Hepatocyte (in vitro differentiated cells): ENCODE data around the gene KXD1. TPM values are rescaled to one million over a fixed set of nuclear protein-coding genes. Genes with fewer than 3 reads are reported as not detected.

Source experiments
- DNase-seq: peaks from one replicate; pipeline ENCODE4 v3.0.0-alpha.2; 2016; ENCODE audit warnings: low spot score
- H2AFZ ChIP-seq: fragments of 200-600 bp; sonication (generic); 2 replicates; pipeline ENCODE4 v1.6.0; 2016; ENCODE audit warnings: antibody characterized with exemption, mild to moderate bottlenecking
- H3K27ac ChIP-seq: fragments of 200-600 bp; sonication (generic); 2 replicates; pipeline ENCODE4 v1.5.1; 2016; ENCODE audit warnings: mild to moderate bottlenecking
- H3K27me3 ChIP-seq: fragments of 200-600 bp; sonication (generic); 2 replicates; pipeline ENCODE4 v1.6.1; 2016
- H3K36me3 ChIP-seq: fragments of 200-600 bp; sonication (generic); replicated peaks from 2 replicates; pipeline ENCODE4 v1.5.1; 2016; ENCODE audit warnings: low read depth; ENCODE audit not compliant: insufficient read depth
- H3K4me1 ChIP-seq: fragments of 200-600 bp; sonication (generic); 2 replicates; pipeline ENCODE4 v1.5.1; 2016; ENCODE audit warnings: mild to moderate bottlenecking, moderate library complexity; ENCODE audit not compliant: insufficient read depth
- H3K4me2 ChIP-seq: fragments of 200-600 bp; sonication (generic); 2 replicates; pipeline ENCODE4 v1.6.0; 2016
- H3K4me3 ChIP-seq: fragments of 200-600 bp; sonication (generic); 2 replicates; pipeline ENCODE4 v1.5.1; 2016; ENCODE audit warnings: mild to moderate bottlenecking
- H3K79me2 ChIP-seq: fragments of 200-600 bp; sonication (generic); 2 replicates; pipeline ENCODE4 v1.6.0; 2017; ENCODE audit warnings: mild to moderate bottlenecking
- H3K9me2 ChIP-seq: fragments of 200-600 bp; sonication (generic); replicated peaks from 2 replicates; pipeline ENCODE4 v1.6.0; 2017; ENCODE audit warnings: mild to moderate bottlenecking; ENCODE audit not compliant: insufficient read depth
- H3K9me3 ChIP-seq: fragments of 200-600 bp; sonication (generic); 2 replicates; pipeline ENCODE4 v1.5.1; 2016; ENCODE audit warnings: low read depth, mild to moderate bottlenecking
- H4K20me1 ChIP-seq: fragments of 200-600 bp; sonication (generic); 2 replicates; pipeline ENCODE4 v1.6.0; 2016; ENCODE audit warnings: mild to moderate bottlenecking; ENCODE audit not compliant: insufficient read depth, poor library complexity, severe bottlenecking
- EZH2 ChIP-seq: fragments of 200-600 bp; sonication (generic); IDR thresholded peaks from 2 replicates; pipeline ENCODE4 v1.6.1; 2016; ENCODE audit warnings: antibody characterized with exemption, mild to moderate bottlenecking, borderline replicate concordance
- EZH2phosphoT487 ChIP-seq: fragments of 200-600 bp; sonication (generic); IDR thresholded peaks from one replicate; pipeline ENCODE4 v1.6.1; 2018; ENCODE audit warnings: antibody characterized with exemption, mild to moderate bottlenecking, low read depth, moderate library complexity; ENCODE audit not compliant: unreplicated experiment, severe bottlenecking
- WGBS: methylation state at CpG from one replicate; pipeline ENCODE4 v1.1.6; 2016; ENCODE audit warnings: low lambda C conversion rate; ENCODE audit errors: missing lambda C conversion rate; 5-methylcytosine and 5-hydroxymethylcytosine counted together
- polyA plus RNA-seq: library from polyadenylated mRNA; unstranded; fragments of >200 nt; fragmentation: Nextera tagmentation; extraction: Ambion mirVana; gene quantifications from 2 replicates; pipeline ENCODE4 v1.2.1, GENCODE V29; 2016
- total RNA-seq: library from RNA; depleted of rRNA; stranded (reverse); fragments of >200 nt; gene quantifications from 2 replicates; pipeline ENCODE4 v1.2.3, GENCODE V29; 2014
- TF ChIP-seq, protein P1 (sequence below): fragments of 200-600 bp; sonication (generic); IDR thresholded peaks from 2 replicates; pipeline ENCODE4 v1.5.1; 2016; ENCODE audit warnings: antibody characterized with exemption, mild to moderate bottlenecking; ENCODE audit not compliant: poor library complexity

The KXD1 gene
- total and polyA plus RNA-seq, 2 experiments from 2014 or later, result 76.3 to 89.2 TPM

DNA sequence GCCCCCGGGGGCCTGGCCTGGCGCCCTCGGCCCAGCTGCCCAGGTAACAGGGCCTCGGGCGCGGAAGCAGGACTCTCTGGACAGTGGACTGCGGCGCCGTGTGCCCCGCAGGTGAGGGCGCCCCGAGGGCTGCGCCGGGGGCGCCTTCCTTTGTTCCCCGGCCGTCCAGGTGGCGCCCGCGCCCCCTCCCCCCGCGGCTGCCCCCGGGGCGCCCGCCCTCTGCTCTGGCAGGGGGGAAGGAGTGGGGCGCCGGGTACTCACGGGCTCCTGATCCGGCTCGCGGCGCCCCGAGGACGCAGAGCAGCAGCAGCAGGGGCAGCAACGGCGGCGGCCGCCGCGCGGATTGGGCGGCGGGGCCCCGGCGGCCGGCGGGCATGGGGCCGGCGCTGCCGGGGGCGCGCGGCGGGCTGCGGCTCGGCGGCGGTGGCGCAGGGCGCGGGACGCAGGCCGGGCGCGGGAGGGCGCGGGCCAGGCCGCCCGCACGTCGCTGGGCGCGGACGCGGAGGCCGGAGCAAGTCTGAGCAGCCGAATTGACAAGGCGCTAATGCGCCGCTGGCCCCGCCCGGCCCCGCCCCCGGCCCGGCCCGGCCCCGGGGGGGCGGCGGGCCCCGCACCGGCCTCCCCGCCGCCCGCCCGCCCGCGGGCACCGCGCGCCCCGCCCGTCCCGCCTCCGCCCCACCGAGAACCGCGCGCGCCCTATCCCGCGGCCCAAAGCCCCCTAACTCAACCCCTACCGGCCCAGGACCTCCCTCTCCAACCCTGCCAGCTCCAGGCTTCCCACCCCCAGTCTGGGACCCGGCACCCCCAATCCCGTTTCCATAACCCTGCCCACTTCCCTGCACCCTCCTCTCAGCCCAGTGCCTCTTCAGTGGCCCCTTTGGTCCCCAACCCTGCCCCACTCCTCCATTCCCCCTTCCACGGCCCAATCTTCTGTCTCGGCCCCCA is 48.9 kb downstream of the KXD1 start, which contains the start of gene CRLF1:
TSS of gene CRLF1 (minus strand) at position 519 of the 945 bp plus-strand sequence. CDS start at position 376, 143 bp downstream.
- H3K36me3 ChIP-seq, result no peaks in the 10 kb centered on the region
- H3K27me3 ChIP-seq, result peaks cover 89% of the 10 kb centered on the region
- peak within 1 kb of the TSS; percentile 71 for H3K4me2 ChIP-seq
- no peak within 1 kb of the TSS for H2AFZ ChIP-seq
- no peaks in the 10 kb centered on the region for H3K9me2 ChIP-seq
- H3K4me3 ChIP-seq, result no peak within 1 kb of the TSS
- no peak within 1 kb of the TSS for H3K27ac ChIP-seq
- no peak for DNase-seq
- TF ChIP-seq, protein P1, sequence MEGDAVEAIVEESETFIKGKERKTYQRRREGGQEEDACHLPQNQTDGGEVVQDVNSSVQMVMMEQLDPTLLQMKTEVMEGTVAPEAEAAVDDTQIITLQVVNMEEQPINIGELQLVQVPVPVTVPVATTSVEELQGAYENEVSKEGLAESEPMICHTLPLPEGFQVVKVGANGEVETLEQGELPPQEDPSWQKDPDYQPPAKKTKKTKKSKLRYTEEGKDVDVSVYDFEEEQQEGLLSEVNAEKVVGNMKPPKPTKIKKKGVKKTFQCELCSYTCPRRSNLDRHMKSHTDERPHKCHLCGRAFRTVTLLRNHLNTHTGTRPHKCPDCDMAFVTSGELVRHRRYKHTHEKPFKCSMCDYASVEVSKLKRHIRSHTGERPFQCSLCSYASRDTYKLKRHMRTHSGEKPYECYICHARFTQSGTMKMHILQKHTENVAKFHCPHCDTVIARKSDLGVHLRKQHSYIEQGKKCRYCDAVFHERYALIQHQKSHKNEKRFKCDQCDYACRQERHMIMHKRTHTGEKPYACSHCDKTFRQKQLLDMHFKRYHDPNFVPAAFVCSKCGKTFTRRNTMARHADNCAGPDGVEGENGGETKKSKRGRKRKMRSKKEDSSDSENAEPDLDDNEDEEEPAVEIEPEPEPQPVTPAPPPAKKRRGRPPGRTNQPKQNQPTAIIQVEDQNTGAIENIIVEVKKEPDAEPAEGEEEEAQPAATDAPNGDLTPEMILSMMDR, result no peak
- peak; percentile 39 for TF ChIP-seq EZH2phosphoT487
- peak; percentile 25 for TF ChIP-seq EZH2
- WGBS, result 2% methylated on average over 23 of the region's 116 CpGs
- no peaks in the 10 kb centered on the region for H3K79me2 ChIP-seq
- H3K4me1 ChIP-seq, result peaks cover 33% of the 10 kb centered on the region
- H4K20me1 ChIP-seq, result no peaks in the 10 kb centered on the region
- no peaks in the 10 kb centered on the region for H3K9me3 ChIP-seq

DNA sequence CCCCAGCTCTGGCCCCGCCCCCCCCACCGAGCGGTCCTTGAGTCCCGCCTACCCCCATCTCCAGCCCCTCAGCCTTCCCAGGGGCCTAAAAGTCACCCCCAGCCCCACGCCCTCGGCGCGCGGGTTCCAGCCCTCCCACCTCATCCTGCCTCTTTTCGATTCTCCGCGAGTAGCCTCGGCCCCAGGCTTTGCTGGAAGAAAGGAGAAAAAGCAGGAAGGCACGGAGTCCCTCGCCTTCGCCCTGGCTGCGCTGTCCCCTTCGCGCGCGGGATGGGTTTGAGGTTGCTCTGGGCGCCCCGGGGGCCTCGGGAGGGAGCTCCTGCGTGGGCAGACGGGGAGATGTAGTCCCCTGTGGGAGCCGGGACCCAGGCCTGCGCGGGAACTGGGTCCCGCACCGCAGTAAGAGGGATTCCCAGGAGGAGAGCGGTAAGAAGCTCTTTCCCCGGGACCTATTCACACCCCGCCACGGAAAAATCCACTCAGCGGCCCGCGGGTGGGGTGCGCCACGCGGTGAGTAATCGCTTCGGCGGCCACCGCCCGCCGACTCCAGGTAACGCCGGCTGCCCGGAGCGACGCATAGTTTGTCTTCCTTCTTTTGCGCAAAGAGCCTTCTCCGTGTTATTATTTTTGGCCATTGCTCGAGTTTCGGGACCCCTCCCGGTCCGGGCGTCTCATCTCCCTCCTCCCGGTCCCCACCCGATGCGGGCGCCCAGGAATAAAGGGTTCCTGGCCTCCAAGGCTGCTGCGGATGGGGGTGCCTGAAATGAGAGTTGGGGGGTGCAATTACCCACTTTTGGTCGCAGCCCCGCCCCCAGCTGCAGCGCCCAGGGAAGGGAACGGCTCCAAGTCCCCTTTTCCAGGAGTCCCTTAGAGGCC is 49.8 kb downstream of the KXD1 start:
- Histone ChIP-seq H3K4me1 (peaks cover 41% of the 10 kb centered on the region), H3K36me3 (no peaks in the 10 kb centered on the region), H3K27ac (no peak overlapping the region), H3K9me3 (no peaks in the 10 kb centered on the region), H2AFZ (no peak overlapping the region), H3K4me2 (peak overlapping the region; percentile 71), H4K20me1 (no peaks in the 10 kb centered on the region), H3K4me3 (no peak overlapping the region), H3K79me2 (no peaks in the 10 kb centered on the region), H3K27me3 (peaks cover 89% of the 10 kb centered on the region), H3K9me2 (no peaks in the 10 kb centered on the region)
- TF ChIP-seq EZH2phosphoT487 (no peak), EZH2 (peak; percentile 95)
- TF ChIP-seq, protein P1, result no peak
- DNase-seq, result no peak
- 5% methylated on average over 63 of the region's 68 CpGs for WGBS

DNA sequence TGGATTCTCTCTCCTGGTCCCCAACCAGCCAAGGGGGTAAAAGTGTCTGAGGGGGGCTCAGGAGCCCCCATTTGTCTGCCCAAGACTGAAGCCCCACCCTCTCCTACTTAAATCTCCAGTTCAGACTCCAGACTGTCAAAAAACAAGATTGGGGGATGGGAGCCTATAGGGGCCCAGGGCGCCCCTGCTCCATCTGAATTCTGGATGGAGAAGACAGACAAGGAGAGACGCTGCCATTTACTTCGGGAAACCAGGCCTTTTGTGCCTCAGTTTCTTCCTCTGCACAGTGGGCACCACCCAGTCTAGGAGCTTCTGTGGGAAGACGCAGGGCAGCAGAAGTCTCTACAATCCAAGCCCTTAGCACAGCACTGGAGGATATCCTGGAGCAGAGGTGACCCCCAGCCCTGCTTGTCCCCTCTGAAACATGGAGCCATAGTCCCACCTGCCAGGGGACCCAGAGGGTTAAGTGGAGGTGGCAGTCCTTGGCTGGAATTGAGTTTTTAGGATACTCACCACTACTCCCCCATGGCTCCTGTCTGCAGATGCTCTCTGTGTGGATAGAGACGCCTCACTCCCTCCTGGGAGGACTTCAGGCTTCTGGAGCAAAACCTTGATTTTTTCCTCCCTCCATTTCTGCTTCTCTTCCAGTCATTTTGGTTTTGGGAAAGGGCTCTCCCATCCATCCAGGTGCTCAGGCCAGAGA is 50.6 kb downstream of the KXD1 start:
- TF ChIP-seq, protein P1, result no peak
- TF ChIP-seq EZH2phosphoT487 (no peak), EZH2 (no peak)
- Histone ChIP-seq H3K27ac (no peak overlapping the region), H3K36me3 (no peaks in the 10 kb centered on the region), H3K4me2 (peak overlapping the region; percentile 71), H3K4me3 (no peak overlapping the region), H3K79me2 (no peaks in the 10 kb centered on the region), H4K20me1 (no peaks in the 10 kb centered on the region), H3K9me3 (no peaks in the 10 kb centered on the region), H3K4me1 (peaks cover 47% of the 10 kb centered on the region), H3K9me2 (no peaks in the 10 kb centered on the region), H2AFZ (no peak overlapping the region), H3K27me3 (peaks cover 89% of the 10 kb centered on the region)
- WGBS, result 51% methylated on average over 5 of the region's 5 CpGs
- DNase-seq, result no peak
